ENCODE results near the gene CHST15. TPM values are rescaled to one million over a fixed set of nuclear protein-coding genes. Genes with fewer than 3 reads are reported as not detected.
A peak's percentile ranks its signal among the peaks of the same experiment; 100 is the strongest.

Gene CHST15
- total and polyA plus RNA-seq, 2 of the 4 experiments (the other 2 are of a cell fraction), result 0.14 to 0.18 TPM

- H2BK5ac ChIP-seq (ENCODE audit: low read depth, low read length, poor library complexity, severe bottlenecking), result no peak overlapping the region
These were observed 119.0 kb downstream of the CHST15 start for GRCh38 chr10:123974406-123974805.

More at GRCh38 chr10:123974406-123974805, 119.0 kb downstream of the CHST15 start:
- Histone ChIP-seq H3K56ac (ENCODE audit: extremely low read depth, insufficient read depth, low read length) (no peak overlapping the region), H3K27ac (ENCODE audit: insufficient read depth, low read length) (no peak overlapping the region), H3K4me3 (ENCODE audit: insufficient read depth, low read depth, low read length) (no peak overlapping the region), H2BK20ac (ENCODE audit: low read depth, low read length) (no peak overlapping the region), H3K9me3 (ENCODE audit: control insufficient read depth, insufficient read depth, low read length) (peaks cover 5% of the 10 kb centered on the region), H3K79me1 (ENCODE audit: low read depth in 1 of 2, low read length in 2 of 2) (no peaks in the 10 kb centered on the region), H3K27me3 (ENCODE audit: control insufficient read depth, insufficient read depth, low read length) (no peaks in the 10 kb centered on the region), H2BK15ac (ENCODE audit: low read depth, low read length) (no peak overlapping the region), H2AK5ac (ENCODE audit: low read depth, low read length) (no peak overlapping the region), H3K4me2 (ENCODE audit: low read depth, low read length) (no peak overlapping the region), H4K20me1 (ENCODE audit: insufficient read depth, low read length) (no peaks in the 10 kb centered on the region), H4K91ac (ENCODE audit: insufficient read depth, low read depth, low read length) (no peak overlapping the region), H4K5ac (ENCODE audit: low read depth, low read length) (no peak overlapping the region), H3K14ac (replicated peaks; ENCODE audit: low read depth, low read length) (no peak overlapping the region), H3K4ac (ENCODE audit: low read depth, low read length) (no peak overlapping the region), H2BK120ac (ENCODE audit: low read depth, low read length) (no peak overlapping the region), H3K36me3 (ENCODE audit: control insufficient read depth, insufficient read depth, low read length) (no peaks in the 10 kb centered on the region), H2AK9ac (replicated peaks; ENCODE audit: low read depth, low read length, poor library complexity) (no peak overlapping the region), H3K9me1 (ENCODE audit: insufficient read depth, low read length) (no peaks in the 10 kb centered on the region), H3K23ac (ENCODE audit: low read depth, low read length) (no peak overlapping the region), H2AFZ (replicated peaks; ENCODE audit: low read length, poor library complexity) (no peak overlapping the region), H4K8ac (ENCODE audit: low read depth in 2 of 2, low read length in 2 of 2) (no peak overlapping the region), H3K4me1 (ENCODE audit: control insufficient read depth, insufficient read depth, low read length) (no peaks in the 10 kb centered on the region), H3K18ac (ENCODE audit: low read depth, low read length) (no peak overlapping the region), H3K9ac (ENCODE audit: low read depth, low read length) (no peak overlapping the region)
- DNase-seq (peak; percentile 20), ATAC-seq (ENCODE audit: low read depth) (no peak)
- ChIA-PET CTCF (no interaction called here), POLR2A (ENCODE audit: unreplicated experiment) (no interaction called here)
- no TSS peak for BruUV-seq (replicated peaks)
- TF ChIP-seq FOS (IDR thresholded peaks at IDR 0.05; ENCODE audit: low read depth, low read length) (no peak), RAD21 (IDR thresholded peaks at IDR 0.05; ENCODE audit: low read length) (no peak), MXI1 (IDR thresholded peaks at IDR 0.05; ENCODE audit: borderline replicate concordance, low read depth, low read length) (no peak), SMC3 (IDR thresholded peaks at IDR 0.05; ENCODE audit: low read depth, low read length) (no peak), RFX5 (IDR thresholded peaks at IDR 0.05; ENCODE audit: low read depth, low read length) (no peak), RCOR1 (IDR thresholded peaks at IDR 0.05; ENCODE audit: insufficient replicate concordance, low read length) (no peak), USF2 (IDR thresholded peaks at IDR 0.05; ENCODE audit: low read depth, low read length) (no peak)
- in situ Hi-C loops (cut with MboI; ENCODE audit: low sequenced_read_pairs) (loop anchor here (25.0 kb wide), 1 partner anchor 937 kb away; no protein-coding TSS in a partner anchor), intact Hi-C loops (cut with micrococcal nuclease) (no loop called here), dilution Hi-C loops (cut with HindIII; ENCODE audit: low sequenced_read_pairs, unreplicated experiment) (no loop called here)
- no CpG with 5 or more reads among the region's 4 CpGs for WGBS, 2 experiments (ENCODE audit: extremely low coverage in 2 of 2, insufficient read length in 1 of 2)

Data from IMR-90 (cell line).